ENCODE measurements around the gene TRPM5. TPM values are rescaled to one million over a fixed set of nuclear protein-coding genes. Genes with fewer than 3 reads are reported as not detected.

The TRPM5 gene
- total and polyA plus RNA-seq, 3 donors from 2014 or later, result 0.46 to 1.1 (median 0.94) TPM

DNA sequence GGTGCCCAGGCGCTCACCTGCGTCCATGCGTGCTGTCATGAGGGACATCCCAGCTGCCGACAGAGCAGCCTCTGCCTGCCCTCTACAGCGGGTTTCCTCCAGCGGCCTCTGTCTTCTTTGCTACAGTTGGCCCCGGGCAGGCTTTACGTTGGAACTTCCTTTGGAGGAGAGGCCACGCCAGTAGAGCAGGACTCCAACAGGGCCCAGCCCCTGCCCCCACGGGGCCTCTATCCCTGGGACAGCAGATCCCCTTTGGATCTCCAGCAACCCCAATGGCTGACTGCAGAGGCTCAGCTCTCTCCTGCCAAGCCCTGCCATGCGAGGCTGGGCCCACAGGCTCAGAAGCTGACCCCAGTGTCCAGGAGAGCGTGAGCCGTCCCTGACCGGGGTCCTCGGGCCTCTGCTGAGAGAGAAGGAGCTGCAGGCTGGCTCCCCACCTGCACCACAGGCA lies 12.1 kb downstream of the TRPM5 start:
- WGBS, 2 donors, result 83% methylated on average over 15 of the region's 15 CpGs; no CpG with 5 or more reads in 1 of the 2 donors
- H3K36me3 ChIP-seq (ENCODE audit: low read depth, missing control alignments), result no peaks in the 10 kb centered on the region
- intact Hi-C loops (cut with DNase I; ENCODE audit: low total_unique reads), result no loop called here
- H3K27me3 ChIP-seq, result no peaks in the 10 kb centered on the region
- H3K4me3 ChIP-seq, result no peak overlapping the region
- no peak for TF ChIP-seq POLR2A (IDR thresholded peaks at IDR 0.05)
- TF ChIP-seq, protein P1, sequence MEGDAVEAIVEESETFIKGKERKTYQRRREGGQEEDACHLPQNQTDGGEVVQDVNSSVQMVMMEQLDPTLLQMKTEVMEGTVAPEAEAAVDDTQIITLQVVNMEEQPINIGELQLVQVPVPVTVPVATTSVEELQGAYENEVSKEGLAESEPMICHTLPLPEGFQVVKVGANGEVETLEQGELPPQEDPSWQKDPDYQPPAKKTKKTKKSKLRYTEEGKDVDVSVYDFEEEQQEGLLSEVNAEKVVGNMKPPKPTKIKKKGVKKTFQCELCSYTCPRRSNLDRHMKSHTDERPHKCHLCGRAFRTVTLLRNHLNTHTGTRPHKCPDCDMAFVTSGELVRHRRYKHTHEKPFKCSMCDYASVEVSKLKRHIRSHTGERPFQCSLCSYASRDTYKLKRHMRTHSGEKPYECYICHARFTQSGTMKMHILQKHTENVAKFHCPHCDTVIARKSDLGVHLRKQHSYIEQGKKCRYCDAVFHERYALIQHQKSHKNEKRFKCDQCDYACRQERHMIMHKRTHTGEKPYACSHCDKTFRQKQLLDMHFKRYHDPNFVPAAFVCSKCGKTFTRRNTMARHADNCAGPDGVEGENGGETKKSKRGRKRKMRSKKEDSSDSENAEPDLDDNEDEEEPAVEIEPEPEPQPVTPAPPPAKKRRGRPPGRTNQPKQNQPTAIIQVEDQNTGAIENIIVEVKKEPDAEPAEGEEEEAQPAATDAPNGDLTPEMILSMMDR (IDR thresholded peaks at IDR 0.05), result no peak
- no peaks in the 10 kb centered on the region for H3K9me3 ChIP-seq
- no peaks in the 10 kb centered on the region for H3K4me1 ChIP-seq
- DNase-seq, result no peak
- no peak overlapping the region for H3K27ac ChIP-seq

DNA sequence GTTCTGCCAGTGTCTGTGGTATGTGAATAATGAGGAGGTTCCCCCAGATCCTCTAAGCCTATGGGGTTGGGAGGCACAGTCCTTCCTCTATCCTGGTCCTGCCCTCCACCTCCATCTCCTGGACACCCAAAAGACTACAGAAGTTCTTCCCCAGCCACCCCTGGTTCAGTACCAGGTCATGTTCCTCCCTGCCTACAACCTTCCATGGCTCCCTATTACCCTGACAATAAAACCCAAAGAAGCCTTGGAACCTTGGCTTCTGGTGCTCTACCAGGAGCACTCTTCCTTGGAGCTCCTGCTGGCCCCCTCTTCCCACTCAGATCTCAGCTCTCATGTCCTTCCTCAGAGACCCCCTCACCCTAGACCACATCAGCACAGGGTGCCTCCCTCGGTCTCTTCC lies 12.9 kb downstream of the TRPM5 start:
- Histone ChIP-seq H3K27me3 (no peaks in the 10 kb centered on the region), H3K4me1 (no peaks in the 10 kb centered on the region), H3K27ac (no peak overlapping the region), H3K4me3 (no peak overlapping the region), H3K36me3 (ENCODE audit: low read depth, missing control alignments) (no peaks in the 10 kb centered on the region), H3K9me3 (no peaks in the 10 kb centered on the region)
- TF ChIP-seq POLR2A (IDR thresholded peaks at IDR 0.05), result no peak
- TF ChIP-seq, protein P1 (IDR thresholded peaks at IDR 0.05), result no peak
- no peak for DNase-seq
- 82 to 83% methylated on average over 1 of the region's 1 CpG for WGBS, 2 donors
- intact Hi-C loops (cut with DNase I; ENCODE audit: low total_unique reads), result no loop called here

DNA sequence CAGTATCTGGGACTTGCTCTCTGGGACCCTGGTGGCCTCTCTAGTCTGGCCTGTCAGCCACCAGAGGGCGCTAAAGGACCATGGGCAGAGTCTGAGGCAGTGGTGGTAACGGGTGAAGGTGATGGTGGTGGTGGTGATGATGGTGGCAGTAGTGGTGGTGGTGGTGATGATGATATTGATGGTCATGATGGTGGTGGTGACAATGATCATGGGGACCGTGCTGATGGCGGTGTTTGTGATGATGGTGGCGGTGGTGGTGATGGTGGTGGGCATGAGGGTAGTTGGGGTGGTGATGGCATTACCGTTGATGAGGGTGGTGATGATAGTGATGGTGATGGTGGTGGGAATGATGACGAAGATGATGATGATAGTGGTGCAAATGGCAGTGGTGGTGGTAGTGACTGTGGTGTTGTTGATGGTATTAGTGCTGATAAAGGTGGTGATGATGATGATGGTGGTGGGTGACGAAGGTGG lies 16.0 kb downstream of the TRPM5 start:
- H3K4me3 ChIP-seq, result no peak overlapping the region
- H3K36me3 ChIP-seq (ENCODE audit: low read depth, missing control alignments), result no peaks in the 10 kb centered on the region
- H3K27me3 ChIP-seq, result no peaks in the 10 kb centered on the region
- peak; percentile 90 for DNase-seq
- no peaks in the 10 kb centered on the region for H3K4me1 ChIP-seq
- H3K27ac ChIP-seq, result no peak overlapping the region
- TF ChIP-seq POLR2A (IDR thresholded peaks at IDR 0.05), result no peak
- TF ChIP-seq, protein P1 (IDR thresholded peaks at IDR 0.05), result peak; percentile 92 to 95 (median 94)
- intact Hi-C loops (cut with DNase I; ENCODE audit: low total_unique reads), result loop anchor here (5.0 to 10.0 kb wide), 2 partner anchors 104 to 466 kb away; no protein-coding TSS in a partner anchor
- WGBS, 2 donors, result 71 to 72% methylated on average over 8 of the region's 8 CpGs
- no peaks in the 10 kb centered on the region for H3K9me3 ChIP-seq

DNA sequence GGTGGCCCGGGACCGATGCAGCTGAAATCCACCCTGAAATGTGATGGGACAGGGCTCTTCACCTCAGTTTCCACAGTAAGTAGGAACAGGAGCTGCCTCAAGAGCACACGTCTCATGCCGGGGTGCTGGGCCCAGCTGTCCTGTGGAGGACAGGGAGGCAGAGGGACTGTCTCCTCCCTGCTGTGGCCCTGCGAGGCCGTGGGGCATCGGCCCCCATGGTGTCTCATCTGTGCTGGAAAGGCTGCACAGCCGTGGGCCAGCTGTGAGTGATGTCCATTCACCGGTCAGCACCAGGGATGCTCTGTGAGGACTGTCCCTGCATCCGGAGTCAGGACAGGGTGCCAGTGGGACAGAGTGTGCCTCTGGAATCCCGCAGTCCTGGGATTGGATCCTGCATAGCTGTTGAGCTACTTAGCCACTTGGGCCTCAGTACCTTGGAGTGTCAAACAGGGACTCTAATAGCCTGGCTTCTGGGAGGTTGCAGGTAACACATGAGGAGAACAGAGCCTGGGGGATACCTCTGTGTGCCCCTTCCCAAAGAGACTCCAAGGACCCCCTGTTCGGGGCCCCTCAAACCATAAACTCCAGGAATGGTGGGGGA lies 16.5 kb downstream of the TRPM5 start:
- Histone ChIP-seq H3K27me3 (no peaks in the 10 kb centered on the region), H3K4me3 (no peak overlapping the region), H3K27ac (no peak overlapping the region), H3K4me1 (no peaks in the 10 kb centered on the region), H3K9me3 (no peaks in the 10 kb centered on the region), H3K36me3 (ENCODE audit: low read depth, missing control alignments) (no peaks in the 10 kb centered on the region)
- intact Hi-C loops (cut with DNase I; ENCODE audit: low total_unique reads), result loop anchor here (5.0 to 10.0 kb wide), 2 partner anchors 104 to 467 kb away; no protein-coding TSS in a partner anchor
- TF ChIP-seq, protein P1 (IDR thresholded peaks at IDR 0.05), result no peak
- no peak for TF ChIP-seq POLR2A (IDR thresholded peaks at IDR 0.05)
- 70 to 75% methylated on average over 2 to 12 of the region's 12 CpGs for WGBS, 2 donors
- no peak for DNase-seq

Measured in testis (tissue), 3 donors.